SK-N-SH treated with all-trans-retinoic acid at 6 μM for 48 hours (cell line): ENCODE measurements around the gene CRLF1.

Experiments
- ARNTL ChIP-seq: fragments of 450-650 bp; formaldehyde crosslinking; IDR thresholded peaks from 2 replicates; pipeline ENCODE4 v1.5.0; 2020; ENCODE audit warnings: low read depth, mild to moderate bottlenecking, moderate library complexity, borderline replicate concordance
- BACH2 ChIP-seq: fragments of 250-450 bp; sonication (Bioruptor Pico); IDR thresholded peaks from 2 replicates; pipeline ENCODE4 v1.9.0; 2021; ENCODE audit warnings: mild to moderate bottlenecking, borderline replicate concordance
- CSDC2 ChIP-seq: fragments of 250-450 bp; sonication (Bioruptor Pico); IDR thresholded peaks from 2 replicates; pipeline ENCODE4 v1.5.0; 2020; ENCODE audit warnings: mild to moderate bottlenecking, moderate library complexity
- GLIS3 ChIP-seq: fragments of 250-450 bp; sonication (Bioruptor Pico); IDR thresholded peaks from 2 replicates; pipeline ENCODE4 v1.5.0; 2020; ENCODE audit warnings: mild to moderate bottlenecking, moderate library complexity
- ISL1 ChIP-seq: fragments of 250-450 bp; sonication (Bioruptor Pico); IDR thresholded peaks from 2 replicates; pipeline ENCODE4 v2.1.2; 2022; ENCODE audit warnings: mild to moderate bottlenecking, moderate library complexity
- SNAI2 ChIP-seq: fragments of 250-450 bp; sonication (Bioruptor Pico); IDR thresholded peaks from 2 replicates; pipeline ENCODE4 v1.5.0; 2020; ENCODE audit warnings: mild to moderate bottlenecking, moderate library complexity
- TCF4 ChIP-seq: fragments of 250-450 bp; sonication (Bioruptor Pico); IDR thresholded peaks from 2 replicates; pipeline ENCODE4 v1.8.0; 2021; ENCODE audit warnings: mild to moderate bottlenecking, moderate library complexity, borderline replicate concordance
- ZC3H10 ChIP-seq: fragments of 250-450 bp; sonication (Bioruptor Pico); IDR thresholded peaks from 2 replicates; pipeline ENCODE4 v1.5.1; 2021; ENCODE audit warnings: mild to moderate bottlenecking, moderate library complexity
- ZFP30 ChIP-seq: fragments of 450-650 bp; formaldehyde crosslinking; IDR thresholded peaks from 2 replicates; pipeline ENCODE4 v1.5.0; 2022; ENCODE audit warnings: mild to moderate bottlenecking, moderate library complexity
- ZNF8 ChIP-seq: fragments of 450-650 bp; formaldehyde crosslinking; IDR thresholded peaks from 2 replicates; pipeline ENCODE4 v1.5.0; 2020; ENCODE audit warnings: mild to moderate bottlenecking, moderate library complexity
- TF ChIP-seq, protein P1 (sequence below): fragments of 250-450 bp; sonication (Bioruptor Pico); IDR thresholded peaks from 2 replicates; pipeline ENCODE4 v1.8.0; 2020; ENCODE audit warnings: mild to moderate bottlenecking, moderate library complexity, borderline replicate concordance

- TF ChIP-seq SNAI2 (CRISPR knock-in tag) = no peak
- no peak for TF ChIP-seq BACH2 (CRISPR knock-in tag)
- no peak for TF ChIP-seq ZC3H10 (CRISPR knock-in tag)
- TF ChIP-seq CSDC2 (CRISPR knock-in tag) = no peak
- no peak for TF ChIP-seq ZFP30 (CRISPR knock-in tag)
- TF ChIP-seq TCF4 = no peak
- TF ChIP-seq, protein P1, sequence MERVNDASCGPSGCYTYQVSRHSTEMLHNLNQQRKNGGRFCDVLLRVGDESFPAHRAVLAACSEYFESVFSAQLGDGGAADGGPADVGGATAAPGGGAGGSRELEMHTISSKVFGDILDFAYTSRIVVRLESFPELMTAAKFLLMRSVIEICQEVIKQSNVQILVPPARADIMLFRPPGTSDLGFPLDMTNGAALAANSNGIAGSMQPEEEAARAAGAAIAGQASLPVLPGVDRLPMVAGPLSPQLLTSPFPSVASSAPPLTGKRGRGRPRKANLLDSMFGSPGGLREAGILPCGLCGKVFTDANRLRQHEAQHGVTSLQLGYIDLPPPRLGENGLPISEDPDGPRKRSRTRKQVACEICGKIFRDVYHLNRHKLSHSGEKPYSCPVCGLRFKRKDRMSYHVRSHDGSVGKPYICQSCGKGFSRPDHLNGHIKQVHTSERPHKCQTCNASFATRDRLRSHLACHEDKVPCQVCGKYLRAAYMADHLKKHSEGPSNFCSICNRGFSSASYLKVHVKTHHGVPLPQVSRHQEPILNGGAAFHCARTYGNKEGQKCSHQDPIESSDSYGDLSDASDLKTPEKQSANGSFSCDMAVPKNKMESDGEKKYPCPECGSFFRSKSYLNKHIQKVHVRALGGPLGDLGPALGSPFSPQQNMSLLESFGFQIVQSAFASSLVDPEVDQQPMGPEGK (CRISPR knock-in tag) = no peak
- TF ChIP-seq GLIS3 (CRISPR knock-in tag) = no peak
- TF ChIP-seq ARNTL = no peak
- no peak for TF ChIP-seq ZNF8 (CRISPR knock-in tag)
- TF ChIP-seq ISL1 = no peak
Observed at GRCh38 chr19:18599485-18599884, 7.1 kb downstream of the CRLF1 start.
